SK-N-MC (cell line): ENCODE data around the gene RTCB.
"Not testable (repeated sequence)": the region's sequence is repeated elsewhere in the genome, so short reads cannot be mapped to it uniquely, and the experiment has no call there.

ENCODE experiments used
- EZH2 ChIP-seq: fragments of 200-600 bp; sonication (generic); IDR thresholded peaks from one replicate; pipeline ENCODE4 v1.6.1; 2017; ENCODE audit warnings: antibody characterized with exemption
- POLR2AphosphoS5 ChIP-seq: IDR thresholded peaks from 2 replicates; pipeline ENCODE4 v1.6.1; 2012; ENCODE audit warnings: mild to moderate bottlenecking, low read depth, low read length, borderline replicate concordance

DNA sequence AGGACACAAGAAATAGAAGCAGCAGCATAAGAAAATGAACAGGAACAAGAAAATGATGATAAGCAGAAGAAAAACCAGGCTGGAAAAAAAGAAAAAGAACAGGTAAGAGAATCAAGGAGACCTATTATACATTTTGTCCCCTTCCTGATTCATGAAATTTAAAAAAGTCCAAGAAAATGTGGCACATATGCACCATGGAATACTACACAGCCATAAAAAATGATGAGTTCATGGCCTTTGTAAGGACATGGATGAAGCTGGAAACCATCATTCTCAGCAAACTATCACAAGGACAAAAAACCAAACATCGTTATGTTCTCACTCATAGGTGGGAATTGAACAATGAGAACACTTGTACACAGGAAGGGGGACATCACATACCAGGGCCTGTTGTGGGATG lies 60.2 kb downstream of the RTCB start:
- not testable (repeated sequence) for TF ChIP-seq POLR2AphosphoS5, EZH2
